ENCODE results near the gene AFF3.

- no peak for TF ChIP-seq PPARG (CRISPR knock-in tag; conservative IDR thresholded peaks at IDR 0.05)
- TF ChIP-seq ZNF143 (CRISPR knock-in tag; IDR thresholded peaks at IDR 0.05) = no peak
- TF ChIP-seq NPAS2 (CRISPR knock-in tag; IDR thresholded peaks at IDR 0.05; ENCODE audit: borderline replicate concordance) = no peak
- TF ChIP-seq SP1 (IDR thresholded peaks at IDR 0.05) = no peak
- TF ChIP-seq SP1 (CRISPR knock-in tag; IDR thresholded peaks at IDR 0.05) = no peak
- TF ChIP-seq U2AF1 (optimal IDR thresholded peaks at IDR 0.05; ENCODE audit: low read depth, low read length) = no peak
- TF ChIP-seq SETDB1 (CRISPR knock-in tag; IDR thresholded peaks at IDR 0.05; ENCODE audit: borderline replicate concordance) = no peak
- TF ChIP-seq NR2F1 (CRISPR knock-in tag; IDR thresholded peaks at IDR 0.05) = no peak
- TF ChIP-seq ZNF33B (CRISPR knock-in tag; IDR thresholded peaks at IDR 0.05) = no peak
- no peak for TF ChIP-seq ZNF12 (CRISPR knock-in tag; IDR thresholded peaks at IDR 0.05)
- no peak for TF ChIP-seq TFAP4 (IDR thresholded peaks at IDR 0.05; ENCODE audit: borderline replicate concordance, low read depth)
- no peak for TF ChIP-seq KAT7 (CRISPR knock-in tag; IDR thresholded peaks at IDR 0.05; ENCODE audit: borderline replicate concordance)
- no peak for TF ChIP-seq CEBPG (CRISPR knock-in tag; IDR thresholded peaks at IDR 0.05)
- TF ChIP-seq RAD21 (CRISPR knock-in tag; IDR thresholded peaks at IDR 0.05) = no peak
- no peak for TF ChIP-seq KLF6 (CRISPR knock-in tag; IDR thresholded peaks at IDR 0.05)
Observed at GRCh38 chr2:99756059-99756458, 386.3 kb downstream of the AFF3 start.

Data from HepG2 (cell line).